K562 (cell line): ENCODE data around the gene LRRC75A. TPM values are rescaled to one million over a fixed set of nuclear protein-coding genes. Genes with fewer than 3 reads are reported as not detected.
A peak's percentile ranks its signal among the peaks of the same experiment; 100 is the strongest.

Source experiments
- ATAC-seq: fragments of 200-7000 bp; cut with Tn5 transposase; 3 replicates; pipeline ENCODE4 v1.9.1; 2020; ENCODE audit warnings: moderate library complexity
- BruUV-seq: library from RNA; stranded (reverse); fragments of 400-500 nt; replicated peaks from 2 replicates; lab custom pipeline; 2021; lab: Mats Ljungman, UMichigan
- CTCF ChIA-PET: fragments of 300-600 bp; formaldehyde crosslinking; extraction: SDS; loops from one replicate; lab custom pipeline; 2021; ENCODE audit warnings: low intra/inter-chr PET ratio; lab: Yijun Ruan, JAX
- POLR2A ChIA-PET: fragments of 300-600, 350-650 bp; sonication (Branson Sonifier 250); formaldehyde crosslinking; extraction: SDS; loops from one replicate; lab custom pipeline; 2021; ENCODE audit warnings: antibody characterized with exemption, inconsistent platforms; lab: Yijun Ruan, JAX
- DNase-seq, 4 experiments: peaks; one replicate each; pipeline versions ENCODE4 v3.0.0 to v3.0.0-alpha.2; 2011 to 2018; ENCODE audit warnings: low spot score in 3 of 4, mixed read lengths in 3 of 4; ENCODE audit errors: extremely low read depth in 1 of 4
- FAIRE-seq: peaks from 2 replicates; lab custom pipeline; 2011; peaks lifted over from hg19 to GRCh38; lab: Jason Lieb, UNC
- H2AFZ ChIP-seq: 2 replicates; pipeline ENCODE4 v1.6.0; 2011; ENCODE audit warnings: low read depth, low read length, control low read depth, inconsistent platforms
- H3K27ac ChIP-seq: fragments of 200-600 bp; 3 replicates; pipeline ENCODE4 v1.8.0; 2011; ENCODE audit warnings: low read depth, mild to moderate bottlenecking, control low read depth, inconsistent platforms, low read length, moderate library complexity, mixed read lengths; ENCODE audit errors: extremely low read depth
- H3K27me3 ChIP-seq, 2 experiments: fragments of 300-600 bp in 1 of 2; 2 replicates in 1 of 2; 3 replicates in 1 of 2; pipeline versions ENCODE4 v1.6.0 to v1.8.0; 2011; ENCODE audit warnings: inconsistent platforms in 2 of 2, low read length in 2 of 2, mild to moderate bottlenecking in 1 of 2, mixed read lengths in 1 of 2, moderate library complexity in 1 of 2; ENCODE audit not compliant: control insufficient read depth in 2 of 2, insufficient read depth in 2 of 2
- H3K36me3 ChIP-seq: fragments of 300-600 bp; 3 replicates; pipeline ENCODE4 v1.8.0; 2011; ENCODE audit warnings: mild to moderate bottlenecking, low read length, inconsistent platforms; ENCODE audit not compliant: control insufficient read depth, insufficient read depth
- H3K4me1 ChIP-seq, 2 experiments: fragments of 200-600 bp in 1 of 2; replicated peaks in 1 of 2; 2 replicates in 1 of 2; 3 replicates in 1 of 2; pipeline versions ENCODE4 v1.5.1 to v1.8.0; 2011; ENCODE audit warnings: inconsistent platforms in 2 of 2, low read length in 2 of 2, mild to moderate bottlenecking in 1 of 2, mixed read lengths in 1 of 2, moderate library complexity in 1 of 2; ENCODE audit not compliant: control insufficient read depth in 2 of 2, insufficient read depth in 2 of 2
- H3K4me2 ChIP-seq: 2 replicates; pipeline ENCODE4 v1.6.1; 2011; ENCODE audit warnings: low read length, control low read depth, inconsistent platforms, mixed read lengths; ENCODE audit not compliant: insufficient read depth
- H3K4me3 ChIP-seq: fragments of 200-600 bp; sonication (generic), shearing (Covaris generic); 2 replicates; pipeline ENCODE4 v1.5.1; 2016; ENCODE audit warnings: control low read depth, inconsistent platforms
- H3K79me2 ChIP-seq: fragments of 200-600 bp; 3 replicates; pipeline ENCODE4 v1.8.0; 2011; ENCODE audit warnings: low read length, inconsistent platforms; ENCODE audit not compliant: control insufficient read depth, insufficient read depth
- H3K9ac ChIP-seq, 2 experiments: 2 replicates each; pipeline versions ENCODE4 v1.6.0 to v1.6.1; 2011; ENCODE audit warnings: low read depth in 2 of 2, low read length in 2 of 2, control low read depth in 1 of 2, inconsistent platforms in 1 of 2, mild to moderate bottlenecking in 1 of 2, mixed read lengths in 1 of 2; ENCODE audit not compliant: insufficient read depth in 1 of 2
- H3K9me1 ChIP-seq: one replicate; pipeline ENCODE4 v1.6.0; 2011; ENCODE audit warnings: inconsistent platforms, mild to moderate bottlenecking, low read length, moderate library complexity; ENCODE audit not compliant: control insufficient read depth, insufficient read depth
- H3K9me3 ChIP-seq: replicated peaks from 2 replicates; pipeline ENCODE4 v1.5.1; 2011; ENCODE audit warnings: low read depth, low read length, inconsistent platforms; ENCODE audit not compliant: control insufficient read depth, insufficient read depth
- H4K20me1 ChIP-seq: replicated peaks from 2 replicates; pipeline ENCODE4 v1.6.1; 2011; ENCODE audit warnings: low read length, inconsistent platforms, mixed read lengths; ENCODE audit not compliant: control insufficient read depth, insufficient read depth
- ARID1B ChIP-seq: fragments of 450-650 bp; IDR thresholded peaks from 2 replicates; pipeline ENCODE4 v1.6.1; 2016; ENCODE audit warnings: antibody characterized with exemption, mild to moderate bottlenecking, inconsistent platforms
- KAT7 ChIP-seq: sonication (generic); formaldehyde crosslinking; IDR thresholded peaks from 2 replicates; pipeline ENCODE4 v1.8.0; 2022; ENCODE audit warnings: missing genetic modification reagents, mild to moderate bottlenecking, borderline replicate concordance
- NR1H2 ChIP-seq: sonication (generic); formaldehyde crosslinking; IDR thresholded peaks from 2 replicates; pipeline ENCODE4 v1.4.0; 2020; ENCODE audit warnings: mild to moderate bottlenecking, missing genetic modification reagents
- PHF20 ChIP-seq: fragments of 450-650 bp; IDR thresholded peaks from 2 replicates; pipeline ENCODE4 v1.6.1; 2018; ENCODE audit not compliant: partially characterized antibody
- POLR2A ChIP-seq: fragments of 450-650 bp; conservative IDR thresholded peaks from 2 replicates; pipeline ENCODE4 v1.6.1; 2016
- POLR2G ChIP-seq: fragments of 200-400 bp; formaldehyde crosslinking; IDR thresholded peaks from 2 replicates; pipeline ENCODE4 v1.6.1; 2017; ENCODE audit warnings: low read depth, mild to moderate bottlenecking, antibody characterized with exemption, low read length, moderate library complexity
- SAP30 ChIP-seq: fragments of 200-600 bp; sonication (generic); IDR thresholded peaks from 2 replicates; pipeline ENCODE4 v1.6.1; 2012; ENCODE audit warnings: borderline replicate concordance, low read depth, mild to moderate bottlenecking, moderate library complexity, low read length, control low read depth, inconsistent platforms; ENCODE audit not compliant: insufficient read depth, poor library complexity, severe bottlenecking
- SMAD2 ChIP-seq: fragments of 150-350 bp; IDR thresholded peaks from 2 replicates; pipeline ENCODE4 v1.6.1; 2014; ENCODE audit warnings: low read depth, mild to moderate bottlenecking, low read length
- SNIP1 ChIP-seq: fragments of 450-650 bp; IDR thresholded peaks from 2 replicates; pipeline ENCODE4 v1.7.1; 2017; ENCODE audit warnings: low read depth, mild to moderate bottlenecking
- THRA ChIP-seq: fragments of 450-650 bp; IDR thresholded peaks from 2 replicates; pipeline ENCODE4 v1.6.1; 2017; ENCODE audit warnings: mild to moderate bottlenecking, moderate library complexity
- ZBTB9 ChIP-seq: fragments of 450-650 bp; formaldehyde crosslinking; IDR thresholded peaks from 2 replicates; pipeline ENCODE4 v1.4.0; 2020; ENCODE audit warnings: mild to moderate bottlenecking, moderate library complexity
- ZNF347 ChIP-seq: fragments of 450-650 bp; formaldehyde crosslinking; IDR thresholded peaks from 2 replicates; pipeline ENCODE4 v1.4.0; 2020; ENCODE audit warnings: low read depth, mild to moderate bottlenecking, moderate library complexity
- ZNF644 ChIP-seq: fragments of 200-800 bp; sonication (Bioruptor generic); IDR thresholded peaks from 2 replicates; pipeline ENCODE4 v1.6.1; 2016; ENCODE audit warnings: low read depth, missing genetic modification characterization, missing compliant biosample characterization
- whole genome bisulfite sequencing: fragments of 100-300 bp; shearing (Covaris generic); methylation state at CpG from one replicate; pipeline ENCODE4 v1.1.6; 2016; ENCODE audit warnings: low coverage, mixed read lengths; ENCODE audit not compliant: insufficient coverage; ENCODE audit errors: missing lambda C conversion rate; 5-methylcytosine and 5-hydroxymethylcytosine counted together
- in situ Hi-C: fragments of 300-500 bp; cut with MboI; formaldehyde crosslinking; loops from 4 replicates; pipeline ENCODE4 v1.15.0; 2018; ENCODE audit warnings: inconsistent platforms, mixed read lengths
- intact Hi-C: fragments of 100-400 bp; cut with micrococcal nuclease; formaldehyde crosslinking; loops from 2 replicates; pipeline ENCODE4 v1.14.2; 2022
- polyA plus RNA-seq, 8 experiments: library from polyadenylated mRNA; depleted of rRNA in 4 of 8; stranded (reverse) in 5 of 8; unstranded in 3 of 8; fragments of >200 nt; fragmentation: Nextera tagmentation in 2 of 8; fragmentation: Illumina TruSeq in 1 of 8; extraction: Ambion mirVana in 2 of 8; extraction: Trizol in 1 of 8; gene quantifications; 2 replicates each; pipeline versions ENCODE4 v1.2.1 to v1.2.3, GENCODE V29; 2011 to 2014; ENCODE audit warnings: inconsistent platforms in 1 of 8, missing spikeins in 1 of 8
- total RNA-seq, 7 experiments: library from RNA; depleted of rRNA in 6 of 7; stranded (reverse); fragments of >200 nt in 6 of 7; fragmentation: Illumina TruSeq in 2 of 7; extraction: Trizol in 2 of 7; gene quantifications; 2 replicates each; pipeline versions ENCODE4 v1.2.1 to v1.2.3, GENCODE V29; 2011 to 2021; ENCODE audit warnings: low replicate concordance in 1 of 7

Gene LRRC75A
- total and polyA plus RNA-seq, 9 of the 15 experiments (the other 6 are each of a cell fraction or from before 2014, with no cell fraction given): 0.04 to 0.34 (median 0.08) TPM; not detected in 5

- no peak overlapping the region for H3K27ac ChIP-seq
- ChIA-PET POLR2A (interaction anchor here (1.3 to 1.5 kb wide), 2 partner anchors 9 to 73 kb away, joined by 4 read pairs; no protein-coding TSS in a partner anchor), CTCF (no interaction called here)
- peaks cover 66% of the 10 kb centered on the region for H3K36me3 ChIP-seq
- peak overlapping the region in 1 of 2 experiments; percentile 20; a peak in 1 of 4 replicates for H3K9ac ChIP-seq
- peaks cover 9% of the 10 kb centered on the region for H3K9me1 ChIP-seq
- DNase-seq (no peak), ATAC-seq (no peak), FAIRE-seq (no peak)
- BruUV-seq: no TSS peak
- in situ Hi-C loops: no loop called here
- H3K9me3 ChIP-seq: no peaks in the 10 kb centered on the region
- intact Hi-C loops: no loop called here
- H3K79me2 ChIP-seq: peaks cover 27% of the 10 kb centered on the region
- H3K4me2 ChIP-seq: no peak overlapping the region
- WGBS: 85% methylated on average over 8 of the region's 8 CpGs
- H3K27me3 ChIP-seq: no peaks in the 10 kb centered on the region
- TF ChIP-seq SMAD2 (no peak), POLR2G (peak; percentile 68)
- no peak overlapping the region for H3K4me3 ChIP-seq
- peaks cover 7 to 21% of the 10 kb centered on the region in 2 experiments; a peak in 4 of 5 replicates for H3K4me1 ChIP-seq
- H2AFZ ChIP-seq: no peak overlapping the region
- peaks cover 55% of the 10 kb centered on the region for H4K20me1 ChIP-seq
These were observed 44.3 kb downstream of the LRRC75A start for GRCh38 chr17:16447676-16448075.

- Histone ChIP-seq H3K27ac (no peak overlapping the region; the same call in 2 of the 3 replicates), H3K27me3 (no peaks in the 10 kb centered on the region), H3K9me3 (no peaks in the 10 kb centered on the region), H3K79me2 (peaks cover 39% of the 10 kb centered on the region), H2AFZ (no peak overlapping the region), H3K36me3 (peaks cover 78% of the 10 kb centered on the region), H3K4me3 (no peak overlapping the region), H3K4me2 (no peak overlapping the region), H3K4me1 (peaks cover 19 to 26% of the 10 kb centered on the region in 2 experiments), H3K9me1 (peaks cover 10% of the 10 kb centered on the region), H4K20me1 (peaks cover 64% of the 10 kb centered on the region), H3K9ac (0 out of 4 replicates have a peak overlapping the region, but pooled peaks of 1 of the 2 experiments have one; percentile 54)
- FAIRE-seq (no peak), DNase-seq (no peak), ATAC-seq (no peak)
- ChIA-PET POLR2A (interaction anchor here (1.3 to 1.5 kb wide), 2 partner anchors 11 to 75 kb away, joined by 4 to 5 read pairs; no protein-coding TSS in a partner anchor), CTCF (no interaction called here)
- intact Hi-C loops: no loop called here
- no TSS peak for BruUV-seq
- in situ Hi-C loops: no loop called here
- WGBS: 83% methylated on average over 11 of the region's 12 CpGs
- TF ChIP-seq PHF20: no peak
- TF ChIP-seq THRA: no peak
- TF ChIP-seq ZNF347 (CRISPR knock-in tag): no peak
- no peak for TF ChIP-seq ZBTB9
- TF ChIP-seq SAP30: no peak
- no peak for TF ChIP-seq KAT7
- TF ChIP-seq POLR2A: peak; percentile 41; the same call in 1 of the 2 replicates
- TF ChIP-seq NR1H2 (CRISPR knock-in tag): no peak
- TF ChIP-seq ARID1B: no peak
- TF ChIP-seq SNIP1: no peak
- no peak for TF ChIP-seq ZNF644 (tag)
These were observed 45.5 kb downstream of the LRRC75A start for GRCh38 chr17:16446338-16446983.
